Measurements from ENCODE around the gene CNNM3.

CNNM3 gene

DNA sequence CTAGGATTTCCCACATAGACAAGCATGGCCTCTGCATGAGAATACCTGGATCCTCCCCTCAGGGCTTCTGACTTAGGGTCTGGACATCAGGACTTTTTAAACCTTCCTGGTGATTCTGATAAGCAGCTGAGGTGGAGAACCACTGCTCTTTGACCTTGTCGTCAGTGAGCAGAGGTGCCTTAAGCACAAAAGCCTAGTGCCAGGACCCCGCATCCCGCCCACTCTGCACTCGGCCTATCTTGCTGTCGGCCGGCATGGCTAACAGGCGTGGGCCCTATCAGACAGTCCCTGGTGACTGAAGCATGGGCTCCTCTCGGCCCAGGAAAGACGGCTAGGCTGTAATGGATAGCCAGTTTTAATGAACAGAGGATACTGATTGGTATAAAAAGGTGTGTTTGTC is 21.5 kb downstream of the CNNM3 start:
- Mint-ChIP-seq H3K27me3 (no peaks in the 10 kb centered on the region), H3K4me3 (no peak overlapping the region), H3K27ac (no peak overlapping the region), H3K4me1 (peaks cover 10% of the 10 kb centered on the region), H3K9me3 (no peaks in the 10 kb centered on the region), H3K36me3 (ENCODE audit: low read depth) (peaks cover 13% of the 10 kb centered on the region)
- DNase-seq (no peak), ATAC-seq (no peak)

DNA sequence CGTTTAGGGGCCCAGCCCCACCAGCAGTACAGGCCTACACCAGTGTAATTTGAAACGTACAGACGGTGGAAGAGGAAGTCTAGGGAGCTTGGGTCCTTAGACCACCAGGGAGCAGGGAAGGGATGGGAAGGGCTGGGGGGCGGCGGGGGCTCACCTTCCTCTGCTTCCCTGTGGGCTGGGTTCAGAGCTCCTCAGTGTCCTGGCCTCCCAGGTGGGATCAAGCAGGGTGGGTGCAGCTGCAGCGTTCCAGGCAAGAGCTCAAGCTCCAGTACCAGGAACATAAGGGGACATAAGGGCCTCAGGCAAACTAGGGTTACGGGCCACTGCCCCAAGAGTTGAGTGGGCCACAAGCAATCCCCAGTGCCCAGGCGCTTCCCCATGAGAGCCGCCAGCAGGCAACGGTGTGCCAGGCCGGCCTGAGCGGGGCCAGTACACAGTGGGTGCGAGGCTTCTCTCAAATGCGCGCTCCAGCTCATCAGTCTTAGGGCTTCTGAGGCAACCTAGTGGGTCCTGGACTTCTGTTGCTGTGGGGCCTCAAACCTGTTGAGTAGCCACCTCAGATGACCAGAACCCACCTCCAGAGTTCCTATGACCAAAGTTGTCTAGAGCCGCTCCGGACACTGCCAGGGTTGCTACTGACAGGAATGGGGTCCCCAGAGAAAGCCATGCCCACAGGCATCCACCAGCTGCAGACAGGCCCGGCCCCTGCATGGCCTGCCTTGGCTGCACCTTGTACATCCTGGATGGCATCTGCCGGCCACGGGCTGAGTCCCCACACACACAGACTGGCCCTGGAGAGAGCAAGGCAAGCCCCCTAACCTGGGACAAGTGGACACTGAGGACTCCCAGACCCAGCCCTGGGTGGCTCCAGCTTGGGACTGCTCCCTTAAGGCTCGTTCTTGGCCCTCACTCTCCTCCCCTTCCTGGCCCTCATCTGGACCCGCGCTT is 22.6 kb downstream of the CNNM3 start:
- ATAC-seq, result no peak
- Mint-ChIP-seq H3K9me3 (no peaks in the 10 kb centered on the region), H3K4me1 (peaks cover 10% of the 10 kb centered on the region), H3K36me3 (ENCODE audit: low read depth) (peaks cover 13% of the 10 kb centered on the region), H3K27me3 (no peaks in the 10 kb centered on the region), H3K4me3 (peak overlapping the region; percentile 38), H3K27ac (no peak overlapping the region)
- DNase-seq, result no peak

- peak overlapping the region; percentile 38 for H3K4me3 Mint-ChIP-seq
- ATAC-seq, result peak; percentile 87
- H3K4me1 Mint-ChIP-seq, result peaks cover 10% of the 10 kb centered on the region
- no peak overlapping the region for H3K27ac Mint-ChIP-seq
- peaks cover 13% of the 10 kb centered on the region for H3K36me3 Mint-ChIP-seq (ENCODE audit: low read depth)
- H3K9me3 Mint-ChIP-seq, result no peaks in the 10 kb centered on the region
- peak; percentile 82 for DNase-seq
- no peaks in the 10 kb centered on the region for H3K27me3 Mint-ChIP-seq
These were observed 23.3 kb downstream of the CNNM3 start for GRCh38 chr2:96839293-96839874.

GRCh38 chr2:96839875-96840850 is 24.1 kb downstream of the CNNM3 start:
- Mint-ChIP-seq H3K9me3 (no peaks in the 10 kb centered on the region), H3K36me3 (ENCODE audit: low read depth) (peaks cover 10% of the 10 kb centered on the region), H3K27ac (no peak overlapping the region), H3K27me3 (no peaks in the 10 kb centered on the region), H3K4me3 (no peak overlapping the region), H3K4me1 (peaks cover 10% of the 10 kb centered on the region)
- ATAC-seq (no peak), DNase-seq (no peak)

GRCh38 chr2:96841701-96842495 is 25.8 kb downstream of the CNNM3 start:
- peaks cover 7% of the 10 kb centered on the region for H3K36me3 Mint-ChIP-seq (ENCODE audit: low read depth)
- ATAC-seq (no peak), DNase-seq (no peak)
- no peak overlapping the region for H3K27ac Mint-ChIP-seq
- no peaks in the 10 kb centered on the region for H3K27me3 Mint-ChIP-seq
- no peak overlapping the region for H3K4me3 Mint-ChIP-seq
- peaks cover 10% of the 10 kb centered on the region for H3K4me1 Mint-ChIP-seq
- no peaks in the 10 kb centered on the region for H3K9me3 Mint-ChIP-seq

DNA sequence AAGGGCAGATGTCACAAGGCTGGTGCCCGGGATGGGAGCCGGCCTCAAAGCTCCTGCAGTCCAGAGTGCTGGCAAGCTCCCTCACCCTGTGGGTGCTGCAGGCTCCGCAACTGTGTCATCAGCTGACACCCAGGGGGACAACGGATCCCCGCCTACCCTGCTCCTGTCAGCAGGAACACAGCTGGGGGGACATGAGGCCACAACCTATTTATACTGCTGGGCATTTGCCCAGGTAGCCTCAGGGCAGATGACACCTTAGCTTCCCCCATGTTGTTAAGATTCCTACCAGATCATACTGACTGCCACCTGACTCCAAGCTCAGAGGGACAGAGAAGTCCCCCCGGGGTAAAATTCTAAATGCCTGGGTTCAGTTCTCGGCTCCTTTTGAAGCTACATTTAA is 26.5 kb downstream of the CNNM3 start:
- Mint-ChIP-seq H3K36me3 (ENCODE audit: low read depth) (peaks cover 7% of the 10 kb centered on the region), H3K27ac (no peak overlapping the region)
- no peak for ATAC-seq

DNA sequence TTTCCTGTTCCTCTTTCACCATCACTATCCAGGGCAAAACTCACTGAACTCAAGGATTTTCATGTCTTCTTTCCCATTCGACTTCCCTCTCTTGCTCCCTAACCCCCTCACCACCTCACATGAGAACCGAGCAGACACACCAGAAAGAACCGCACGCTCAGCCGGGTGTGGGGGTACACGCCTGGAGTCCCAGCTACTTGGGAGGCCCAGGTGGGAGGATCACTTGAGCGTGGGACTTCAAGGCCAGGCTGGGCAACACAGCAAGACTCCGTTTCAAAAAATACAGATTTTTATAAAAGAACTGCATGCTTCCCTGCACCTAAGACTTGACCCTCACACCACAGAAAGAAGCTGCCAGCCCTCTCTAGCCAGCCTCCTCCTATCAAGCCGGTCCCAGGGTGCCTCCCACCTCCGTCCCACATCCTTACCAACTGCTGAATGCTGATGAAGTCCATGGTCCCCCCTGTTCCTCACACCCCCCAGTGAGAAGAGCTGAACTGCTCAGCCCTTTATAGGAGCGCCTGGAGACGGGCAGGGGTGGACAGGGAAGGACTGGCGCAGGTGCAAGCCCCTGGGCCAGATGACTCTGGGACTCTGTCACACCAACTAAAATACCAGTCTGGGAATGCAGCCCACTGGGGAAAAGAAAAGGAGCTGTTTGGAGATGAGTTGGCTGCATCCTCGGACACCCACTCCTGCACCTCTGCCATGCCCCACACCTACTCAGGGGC is 27.6 kb downstream of the CNNM3 start, which contains the start of gene ANKRD23:
ANKRD23 (minus strand) TSS at position 484 of the 731 bp plus-strand sequence; CDS start at position 455, 29 bp downstream.
- ATAC-seq (no peak), DNase-seq (no peak)
- Mint-ChIP-seq H3K27ac (no peak within 1 kb of the TSS), H3K9me3 (no peaks in the 10 kb centered on the region), H3K27me3 (no peaks in the 10 kb centered on the region), H3K36me3 (ENCODE audit: low read depth) (peaks cover 9% of the 10 kb centered on the region), H3K4me1 (peaks cover 10% of the 10 kb centered on the region), H3K4me3 (no peak within 1 kb of the TSS)

More for the DNA sequence above, 26.5 kb downstream of the CNNM3 start:
- H3K27me3 Mint-ChIP-seq, result no peaks in the 10 kb centered on the region
- H3K4me3 Mint-ChIP-seq, result no peak overlapping the region
- no peak for DNase-seq
- no peaks in the 10 kb centered on the region for H3K9me3 Mint-ChIP-seq
- peaks cover 10% of the 10 kb centered on the region for H3K4me1 Mint-ChIP-seq

GRCh38 chr2:96844405-96844808 is 28.3 kb downstream of the CNNM3 start:
- ATAC-seq (no peak), DNase-seq (no peak)
- Mint-ChIP-seq H3K27me3 (no peaks in the 10 kb centered on the region), H3K36me3 (ENCODE audit: low read depth) (peaks cover 9% of the 10 kb centered on the region), H3K4me1 (peaks cover 8% of the 10 kb centered on the region), H3K9me3 (no peaks in the 10 kb centered on the region), H3K4me3 (no peak overlapping the region), H3K27ac (no peak overlapping the region)

DNA sequence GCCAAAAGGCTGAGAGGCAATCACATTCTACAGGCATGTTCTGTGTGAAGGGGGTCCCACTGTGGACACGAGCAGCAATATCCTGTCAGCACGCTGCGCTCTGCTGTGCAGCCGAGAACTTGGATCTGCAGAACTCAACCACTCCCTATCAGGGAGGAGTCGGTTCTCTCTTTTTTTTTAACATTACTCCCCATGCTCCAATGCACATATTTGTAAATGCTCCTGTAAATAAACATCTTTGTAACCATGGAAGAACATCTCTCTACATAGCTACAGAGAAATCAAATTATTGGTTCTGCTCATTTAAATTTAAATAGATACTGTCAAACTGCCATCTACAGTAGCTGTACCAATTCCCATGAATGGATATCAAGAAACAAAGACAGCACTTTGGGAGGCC is 30.8 kb downstream of the CNNM3 start:
- ATAC-seq (no peak), DNase-seq (no peak)
- Mint-ChIP-seq H3K36me3 (ENCODE audit: low read depth) (peaks cover 12% of the 10 kb centered on the region), H3K27me3 (no peaks in the 10 kb centered on the region), H3K9me3 (no peaks in the 10 kb centered on the region), H3K27ac (no peak overlapping the region), H3K4me3 (no peak overlapping the region), H3K4me1 (no peaks in the 10 kb centered on the region)

DNA sequence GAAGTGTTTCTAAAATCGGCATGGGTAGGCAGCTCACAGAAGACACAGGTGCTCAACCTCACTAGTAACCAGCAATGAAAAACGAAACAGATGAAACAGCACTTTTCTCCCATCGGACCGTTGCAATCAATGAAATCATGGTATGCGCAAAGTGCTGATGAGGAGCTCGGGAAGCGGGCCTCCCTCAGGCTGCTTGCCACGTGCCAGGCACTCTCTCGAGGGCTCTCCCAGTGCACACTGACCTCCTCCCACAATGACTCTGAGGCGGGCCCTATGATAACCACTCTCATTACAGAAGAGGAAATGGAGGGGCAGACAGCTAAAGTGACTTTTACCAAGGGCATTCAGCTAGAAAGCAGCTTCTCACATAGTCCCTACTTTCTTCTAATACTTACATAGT is 31.5 kb downstream of the CNNM3 start:
- Mint-ChIP-seq H3K4me3 (no peak overlapping the region), H3K27ac (no peak overlapping the region), H3K36me3 (ENCODE audit: low read depth) (peaks cover 12% of the 10 kb centered on the region), H3K27me3 (no peaks in the 10 kb centered on the region), H3K4me1 (no peaks in the 10 kb centered on the region), H3K9me3 (no peaks in the 10 kb centered on the region)
- ATAC-seq, result no peak
- no peak for DNase-seq

GRCh38 chr2:96848264-96848663 is 32.2 kb downstream of the CNNM3 start:
- Mint-ChIP-seq H3K27ac (no peak overlapping the region), H3K36me3 (ENCODE audit: low read depth) (peaks cover 17% of the 10 kb centered on the region), H3K4me1 (no peaks in the 10 kb centered on the region), H3K27me3 (no peaks in the 10 kb centered on the region), H3K4me3 (no peak overlapping the region), H3K9me3 (no peaks in the 10 kb centered on the region)
- ATAC-seq, result no peak
- no peak for DNase-seq

DNA sequence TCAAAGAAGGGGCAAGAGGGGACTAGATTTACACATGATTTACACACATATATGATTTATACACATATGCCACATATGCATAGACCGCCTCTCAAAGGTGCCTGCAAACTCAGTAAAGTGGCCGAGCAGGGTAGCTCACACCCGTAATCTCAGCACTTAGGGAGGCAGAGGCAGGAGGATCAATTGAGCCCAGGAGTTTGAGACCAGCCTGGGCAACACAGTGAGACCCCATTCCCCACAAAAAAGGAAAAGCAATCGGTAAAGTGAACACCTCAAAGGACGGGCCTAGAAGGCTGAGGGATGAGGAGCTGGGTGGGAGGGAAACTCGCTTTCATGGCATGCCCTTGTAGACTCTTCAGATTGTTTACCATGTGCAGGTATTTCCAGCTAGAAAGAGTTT is 36.6 kb downstream of the CNNM3 start:
- H3K27ac Mint-ChIP-seq, result no peak overlapping the region
- H3K36me3 Mint-ChIP-seq (ENCODE audit: low read depth), result peaks cover 15% of the 10 kb centered on the region
- H3K27me3 Mint-ChIP-seq, result no peaks in the 10 kb centered on the region
- H3K9me3 Mint-ChIP-seq, result no peaks in the 10 kb centered on the region
- DNase-seq, result no peak
- H3K4me1 Mint-ChIP-seq, result peaks cover 13% of the 10 kb centered on the region
- H3K4me3 Mint-ChIP-seq, result no peak overlapping the region
- ATAC-seq, result no peak

DNA sequence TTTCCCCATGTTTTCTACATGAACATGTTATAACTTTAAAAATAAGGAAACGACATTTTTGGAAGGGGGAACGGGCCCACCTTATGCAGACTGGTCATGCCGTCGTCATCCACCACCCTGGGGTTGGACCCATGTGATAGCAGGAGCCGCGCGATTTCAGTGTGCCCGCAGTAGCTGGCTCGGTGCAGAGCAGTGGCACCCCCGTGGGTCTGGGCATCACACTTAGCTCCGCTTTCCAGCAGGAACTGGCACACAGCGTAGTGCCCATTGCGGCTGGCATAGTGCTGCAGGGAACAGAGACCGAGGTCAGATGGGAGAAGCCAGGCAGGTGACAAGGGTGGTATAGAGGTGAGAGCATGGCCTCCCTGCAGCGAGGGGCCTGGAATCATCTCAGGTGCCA is 37.3 kb downstream of the CNNM3 start:
- DNase-seq, result no peak
- Mint-ChIP-seq H3K36me3 (ENCODE audit: low read depth) (peaks cover 13% of the 10 kb centered on the region), H3K27ac (no peak overlapping the region), H3K4me3 (no peak overlapping the region), H3K27me3 (no peaks in the 10 kb centered on the region), H3K4me1 (peaks cover 13% of the 10 kb centered on the region), H3K9me3 (no peaks in the 10 kb centered on the region)
- ATAC-seq, result no peak
